GM12892 (cell line): ENCODE data around the gene ARL2BP.

ENCODE experiments used
- POLR2A ChIP-seq: IDR thresholded peaks from 2 replicates; pipeline ENCODE4 v1.6.1; 2011; ENCODE audit warnings: low read depth, low read length, control low read depth
- POLR2AphosphoS5 ChIP-seq: IDR thresholded peaks from 2 replicates; pipeline ENCODE4 v1.6.1; 2011; ENCODE audit warnings: low read depth, low read length, control low read depth
- TAF1 ChIP-seq: IDR thresholded peaks from 2 replicates; pipeline ENCODE4 v1.6.1; 2011; ENCODE audit warnings: low read depth, mild to moderate bottlenecking, control low read depth, low read length, borderline replicate concordance

- TF ChIP-seq TAF1 (no peak), POLR2AphosphoS5 (no peak), POLR2A (no peak)
Observed at GRCh38 chr16:57285379-57285778, 40.3 kb downstream of the ARL2BP start.
